ENCODE data around the gene ADRA2C.

Gene ADRA2C

GRCh38 chr4:3791910-3792542, 25.8 kb downstream of the ADRA2C start:
- no peak overlapping the region for H3K4me3 ChIP-seq (ENCODE audit: low read length)
- TF ChIP-seq, protein P1, sequence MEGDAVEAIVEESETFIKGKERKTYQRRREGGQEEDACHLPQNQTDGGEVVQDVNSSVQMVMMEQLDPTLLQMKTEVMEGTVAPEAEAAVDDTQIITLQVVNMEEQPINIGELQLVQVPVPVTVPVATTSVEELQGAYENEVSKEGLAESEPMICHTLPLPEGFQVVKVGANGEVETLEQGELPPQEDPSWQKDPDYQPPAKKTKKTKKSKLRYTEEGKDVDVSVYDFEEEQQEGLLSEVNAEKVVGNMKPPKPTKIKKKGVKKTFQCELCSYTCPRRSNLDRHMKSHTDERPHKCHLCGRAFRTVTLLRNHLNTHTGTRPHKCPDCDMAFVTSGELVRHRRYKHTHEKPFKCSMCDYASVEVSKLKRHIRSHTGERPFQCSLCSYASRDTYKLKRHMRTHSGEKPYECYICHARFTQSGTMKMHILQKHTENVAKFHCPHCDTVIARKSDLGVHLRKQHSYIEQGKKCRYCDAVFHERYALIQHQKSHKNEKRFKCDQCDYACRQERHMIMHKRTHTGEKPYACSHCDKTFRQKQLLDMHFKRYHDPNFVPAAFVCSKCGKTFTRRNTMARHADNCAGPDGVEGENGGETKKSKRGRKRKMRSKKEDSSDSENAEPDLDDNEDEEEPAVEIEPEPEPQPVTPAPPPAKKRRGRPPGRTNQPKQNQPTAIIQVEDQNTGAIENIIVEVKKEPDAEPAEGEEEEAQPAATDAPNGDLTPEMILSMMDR (conservative IDR thresholded peaks at IDR 0.05; ENCODE audit: low read depth, low read length) = no peak
- peak; percentile 3 for DNase-seq (ENCODE audit: low read depth)

- TF ChIP-seq, protein P1 (conservative IDR thresholded peaks at IDR 0.05; ENCODE audit: low read depth, low read length) = no peak
- no peak overlapping the region for H3K4me3 ChIP-seq (ENCODE audit: low read length)
- DNase-seq (ENCODE audit: low read depth) = no peak
Measured at GRCh38 chr4:3792813-3793212, 26.6 kb downstream of the ADRA2C start.

DNA sequence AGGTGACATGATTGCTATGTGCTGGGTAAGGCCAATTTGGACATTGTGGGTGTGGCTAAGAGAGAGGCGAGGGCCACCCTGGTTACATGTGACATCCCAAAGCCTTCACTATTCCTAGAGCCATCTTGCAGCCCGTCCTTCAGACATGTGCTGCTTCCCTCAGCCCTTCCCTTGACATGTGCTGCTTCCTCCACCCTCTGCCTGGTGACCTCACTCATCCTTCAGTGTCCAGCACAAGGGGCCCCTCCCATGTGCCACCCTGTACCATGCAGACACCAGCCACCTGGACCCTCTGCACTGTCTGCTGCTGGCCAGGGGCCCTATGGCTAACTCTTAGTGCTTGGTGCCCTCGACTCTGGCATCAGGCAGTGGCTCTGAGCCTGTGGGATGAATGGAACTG, 27.4 kb downstream of the ADRA2C start:
- TF ChIP-seq, protein P1 (conservative IDR thresholded peaks at IDR 0.05; ENCODE audit: low read depth, low read length) = no peak
- no peak overlapping the region for H3K4me3 ChIP-seq (ENCODE audit: low read length)
- DNase-seq (ENCODE audit: low read depth) = no peak

DNA sequence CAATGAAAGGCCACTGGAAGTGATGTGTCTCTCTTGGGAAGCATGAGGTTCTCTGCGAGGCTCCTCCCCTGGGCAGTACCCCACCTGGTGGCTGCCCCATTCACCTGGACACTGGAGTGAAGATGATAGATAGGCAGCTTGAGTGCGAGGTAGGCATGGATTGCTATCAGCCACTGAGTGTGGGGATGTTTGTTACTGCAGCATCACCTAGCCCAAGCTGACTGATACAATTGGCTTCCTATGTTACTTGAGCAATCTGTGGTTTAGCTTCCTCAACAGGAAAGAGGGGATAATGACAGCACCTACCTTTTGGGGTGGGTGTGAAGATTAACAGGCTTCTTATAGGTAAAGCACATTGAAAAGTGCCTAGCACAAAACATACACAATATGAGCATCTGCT, 30.8 kb downstream of the ADRA2C start:
- H3K4me3 ChIP-seq (ENCODE audit: low read length) = no peak overlapping the region
- TF ChIP-seq, protein P1 (conservative IDR thresholded peaks at IDR 0.05; ENCODE audit: low read depth, low read length) = no peak
- DNase-seq (ENCODE audit: low read depth) = no peak

- no peak overlapping the region for H3K4me3 ChIP-seq (ENCODE audit: low read length)
- TF ChIP-seq, protein P1 (conservative IDR thresholded peaks at IDR 0.05; ENCODE audit: low read depth, low read length) = no peak
- DNase-seq (ENCODE audit: low read depth) = no peak
Measured at GRCh38 chr4:3797831-3798790, 31.9 kb downstream of the ADRA2C start.

DNA sequence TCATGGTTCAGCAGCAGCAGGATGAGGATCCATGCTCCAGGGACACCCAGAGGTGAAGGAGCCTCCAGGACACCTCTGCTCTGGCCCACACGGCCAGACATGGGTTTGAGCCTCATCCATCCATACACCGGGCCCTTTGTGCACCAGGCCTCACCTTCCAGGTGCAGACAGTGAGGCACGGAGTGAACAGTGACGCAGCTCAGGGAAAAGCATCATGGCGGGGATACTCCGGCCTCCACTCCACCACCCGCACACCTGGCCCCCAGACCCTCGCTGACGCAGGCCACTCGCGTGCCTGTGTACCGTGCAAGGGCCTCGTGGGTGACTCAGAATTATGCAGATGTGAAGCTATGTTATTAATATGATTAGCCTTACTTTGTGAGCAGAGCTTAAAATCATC, 33.3 kb downstream of the ADRA2C start:
- no peak for DNase-seq (ENCODE audit: low read depth)
- TF ChIP-seq, protein P1 (conservative IDR thresholded peaks at IDR 0.05; ENCODE audit: low read depth, low read length) = no peak
- H3K4me3 ChIP-seq (ENCODE audit: low read length) = no peak overlapping the region

Measured in retinal pigment epithelial cell (primary cell).